D721Med (cell line): Measurements from ENCODE around the gene GAL3ST2.
"Not testable (repeated sequence)": the region's sequence is repeated elsewhere in the genome, so short reads cannot be mapped to it uniquely, and the experiment has no call there.

ENCODE experiments used
- DNase-seq: peaks from one replicate; pipeline ENCODE4 v3.0.0; 2011; ENCODE audit warnings: low spot score; ENCODE audit not compliant: insufficient read length
- FAIRE-seq: peaks from 2 replicates; lab custom pipeline; 2011; peaks lifted over from hg19 to GRCh38; lab: Jason Lieb, UNC
- CTCF ChIP-seq: IDR thresholded peaks from 2 replicates; pipeline ENCODE4 v1.5.1; 2012; ENCODE audit warnings: mild to moderate bottlenecking, control low read depth; ENCODE audit not compliant: insufficient read depth; ENCODE audit errors: missing control alignments

The GAL3ST2 gene

GRCh38 chr2:241752689-241753276 is 23.8 kb upstream of the GAL3ST2 start:
- DNase-seq (no peak), FAIRE-seq (no peak)
- no peak for TF ChIP-seq CTCF

GRCh38 chr2:241753493-241753892 is 23.1 kb upstream of the GAL3ST2 start:
- TF ChIP-seq CTCF, result no peak
- DNase-seq, result no peak
- no peak for FAIRE-seq

- no peak for TF ChIP-seq CTCF
- DNase-seq (no peak), FAIRE-seq (no peak)
Observed at GRCh38 chr2:241754042-241754441, 22.6 kb upstream of the GAL3ST2 start.

- no peak for TF ChIP-seq CTCF
- FAIRE-seq (no peak), DNase-seq (no peak)
Observed at GRCh38 chr2:241755166-241755565, 21.5 kb upstream of the GAL3ST2 start.

GRCh38 chr2:241755777-241756176 is 20.8 kb upstream of the GAL3ST2 start:
- TF ChIP-seq CTCF, result no peak
- DNase-seq, result no peak
- FAIRE-seq, result no peak

GRCh38 chr2:241759067-241759807 is 17.4 kb upstream of the GAL3ST2 start:
- TF ChIP-seq CTCF, result no peak
- FAIRE-seq (no peak), DNase-seq (no peak)

- not testable (repeated sequence) for DNase-seq, FAIRE-seq
Observed at GRCh38 chr2:241759893-241760292, 16.7 kb upstream of the GAL3ST2 start.
